Spleen (tissue), 11 donors: ENCODE results near the gene GRAMD1C. TPM values are rescaled to one million over a fixed set of nuclear protein-coding genes. Genes with fewer than 3 reads are reported as not detected.

ENCODE experiments used
- DNase-seq: peaks from one replicate; pipeline ENCODE4 v3.0.0-alpha.2; 2020
- H3K27ac ChIP-seq, 8 donors: fragments of 200-600 bp; sonication (generic) in 7 of 8; 1 replicate in 4 of 8; 2 replicates in 4 of 8; pipeline versions ENCODE4 v1.5.0 to v1.8.0; 2016 to 2021; ENCODE audit warnings: inconsistent platforms in 4 of 8, mild to moderate bottlenecking in 4 of 8, moderate library complexity in 1 of 8
- H3K27me3 ChIP-seq, 7 donors: fragments of 200-600 bp; sonication (generic) in 6 of 7; replicated peaks in 1 of 7; 1 replicate in 4 of 7; 2 replicates in 3 of 7; pipeline versions ENCODE4 v1.5.0 to v1.8.0; 2016 to 2021; ENCODE audit warnings: inconsistent platforms in 3 of 7, mild to moderate bottlenecking in 1 of 7
- H3K36me3 ChIP-seq, 6 donors: fragments of 200-600 bp; sonication (generic) in 5 of 6; 1 replicate in 4 of 6; 2 replicates in 2 of 6; pipeline versions ENCODE4 v1.5.0 to v1.8.0; 2016 to 2021; ENCODE audit warnings: inconsistent platforms in 2 of 6
- H3K4me1 ChIP-seq, 6 donors: fragments of 200-600 bp; sonication (generic) in 5 of 6; 1 replicate in 3 of 6; 2 replicates in 3 of 6; pipeline versions ENCODE4 v1.5.0 to v1.8.0; 2016 to 2021; ENCODE audit warnings: inconsistent platforms in 3 of 6
- H3K4me3 ChIP-seq, 8 donors: fragments of 200-600 bp; sonication (generic) in 7 of 8; 1 replicate in 4 of 8; 2 replicates in 4 of 8; pipeline versions ENCODE4 v1.5.0 to v1.8.0; 2016 to 2021; ENCODE audit warnings: inconsistent platforms in 4 of 8, mild to moderate bottlenecking in 4 of 8, moderate library complexity in 2 of 8
- H3K9me3 ChIP-seq, 8 donors: fragments of 200-600 bp; sonication (generic) in 7 of 8; 1 replicate in 4 of 8; 2 replicates in 4 of 8; pipeline versions ENCODE4 v1.5.0 to v1.8.0; 2016 to 2021; ENCODE audit warnings: inconsistent platforms in 4 of 8
- POLR2A ChIP-seq, 3 donors: fragments of 450-650 bp; IDR thresholded peaks; one replicate each; pipeline ENCODE4 v1.5.1; 2017; ENCODE audit warnings: antibody characterized with exemption in 3 of 3, mild to moderate bottlenecking in 1 of 3
- POLR2AphosphoS5 ChIP-seq, 3 donors: sonication (generic); formaldehyde crosslinking; IDR thresholded peaks; one replicate each; pipeline ENCODE4 v1.5.1; 2017; ENCODE audit warnings: antibody characterized with exemption in 3 of 3
- WGBS, 5 donors: extraction: QIAGEN DNeasy Blood & Tissue Kit in 3 of 5; methylation state at CpG; one replicate each; pipeline versions ENCODE4 v1.1.5 to v1.1.7; 2013 to 2018; 5-methylcytosine and 5-hydroxymethylcytosine counted together
- intact Hi-C: fragments of 100-400 bp; cut with DNase I; formaldehyde crosslinking; loops from one replicate; pipeline ENCODE4 v1.15.0; 2023; ENCODE audit warnings: low total_unique reads
- polyA plus RNA-seq, 3 donors: library from polyadenylated mRNA; stranded (reverse); fragments of 200-250 nt; gene quantifications; one replicate each; pipeline ENCODE4 v1.2.1, GENCODE V29; 2013
- total RNA-seq, 7 donors: library from RNA; depleted of rRNA in 3 of 7; stranded (reverse); fragments of >200 nt in 3 of 7; fragmentation: NEBNext Ultra II Directional in 4 of 7; extraction: Animal tissue kit (Norgen Biotek cat#: 25700) in 4 of 7; gene quantifications; one replicate each; pipeline versions ENCODE4 v1.1.0 to v1.2.1, GENCODE V29; 2016 to 2021
- TF ChIP-seq, protein P1 (sequence below), 11 experiments: fragments of 200-600 bp in 7 of 11; fragments of 450-650 bp in 4 of 11; sonication (generic) in 4 of 11; IDR thresholded peaks in 8 of 11; conservative IDR thresholded peaks in 3 of 11; 1 replicate in 7 of 11; 2 replicates in 4 of 11; pipeline versions ENCODE4 v1.4.0 to v1.8.0; 2016 to 2021; ENCODE audit warnings: antibody characterized with exemption in 11 of 11, inconsistent platforms in 4 of 11, mild to moderate bottlenecking in 1 of 11
- donor health status: healthy with polysubstance abuse.
- donor health status: DM: no; HTN: no; CAD: no; lungs with moderate emphysema.
- donor health status: DM: no; HTN: no; CAD: no.
- donor health status: Bipolar disorder and iron deficiency.
- donor health status: healthy.
- donor health status: DM: no; HTN: no; CAD: no.
- donor health status: DM: yes; HTN: yes; CAD: no.

The GRAMD1C gene
- total and polyA plus RNA-seq, 10 donors: 2.6 to 14.2 (median 4.4) TPM

- intact Hi-C loops: no loop called here
- whole genome bisulfite sequencing, 5 donors: 96 to 100% (median 97%) methylated on average over 4 of the region's 4 CpGs
- Histone ChIP-seq H3K4me1 (no peaks in the 10 kb centered on the region), H3K27ac (no peak overlapping the region), H3K9me3 (no peaks in the 10 kb centered on the region), H3K4me3 (no peak overlapping the region), H3K27me3 (no peaks in the 10 kb centered on the region), H3K36me3 (no peaks in the 10 kb centered on the region)
- TF ChIP-seq POLR2A (IDR thresholded peaks at IDR 0.05): no peak
- TF ChIP-seq, protein P1, sequence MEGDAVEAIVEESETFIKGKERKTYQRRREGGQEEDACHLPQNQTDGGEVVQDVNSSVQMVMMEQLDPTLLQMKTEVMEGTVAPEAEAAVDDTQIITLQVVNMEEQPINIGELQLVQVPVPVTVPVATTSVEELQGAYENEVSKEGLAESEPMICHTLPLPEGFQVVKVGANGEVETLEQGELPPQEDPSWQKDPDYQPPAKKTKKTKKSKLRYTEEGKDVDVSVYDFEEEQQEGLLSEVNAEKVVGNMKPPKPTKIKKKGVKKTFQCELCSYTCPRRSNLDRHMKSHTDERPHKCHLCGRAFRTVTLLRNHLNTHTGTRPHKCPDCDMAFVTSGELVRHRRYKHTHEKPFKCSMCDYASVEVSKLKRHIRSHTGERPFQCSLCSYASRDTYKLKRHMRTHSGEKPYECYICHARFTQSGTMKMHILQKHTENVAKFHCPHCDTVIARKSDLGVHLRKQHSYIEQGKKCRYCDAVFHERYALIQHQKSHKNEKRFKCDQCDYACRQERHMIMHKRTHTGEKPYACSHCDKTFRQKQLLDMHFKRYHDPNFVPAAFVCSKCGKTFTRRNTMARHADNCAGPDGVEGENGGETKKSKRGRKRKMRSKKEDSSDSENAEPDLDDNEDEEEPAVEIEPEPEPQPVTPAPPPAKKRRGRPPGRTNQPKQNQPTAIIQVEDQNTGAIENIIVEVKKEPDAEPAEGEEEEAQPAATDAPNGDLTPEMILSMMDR (IDR thresholded peaks at IDR 0.05 in 8 of 11, conservative IDR thresholded peaks at IDR 0.05 in 3 of 11): no peak
- no peak for TF ChIP-seq POLR2AphosphoS5 (IDR thresholded peaks at IDR 0.05)
- no peak for DNase-seq
Measured at GRCh38 chr3:113873814-113874526, 35.4 kb downstream of the GRAMD1C start.

DNA sequence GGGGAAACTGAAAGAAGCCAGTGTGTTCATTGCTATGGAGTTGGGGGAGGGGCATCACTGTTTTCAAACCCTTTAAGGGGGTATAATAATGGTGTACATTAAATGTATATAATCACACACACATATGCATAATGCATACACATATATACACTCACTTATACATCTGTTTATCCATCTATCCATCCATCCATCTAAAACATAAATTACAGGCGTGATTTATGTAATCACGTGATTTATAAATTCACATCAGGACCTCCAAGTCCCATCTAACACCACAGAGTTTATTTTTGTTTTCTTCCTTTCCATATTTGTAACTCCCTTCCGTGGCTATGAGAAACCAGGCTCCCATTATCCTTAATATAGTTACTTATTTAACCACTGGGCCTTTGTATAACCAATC, 39.8 kb downstream of the GRAMD1C start:
- Histone ChIP-seq H3K4me1 (no peaks in the 10 kb centered on the region), H3K9me3 (no peaks in the 10 kb centered on the region), H3K27me3 (no peaks in the 10 kb centered on the region), H3K27ac (no peak overlapping the region), H3K4me3 (no peak overlapping the region), H3K36me3 (peaks cover 0 to 4% (median 0%) of the 10 kb centered on the region in 6 donors)
- no peak for DNase-seq
- TF ChIP-seq, protein P1 (IDR thresholded peaks at IDR 0.05 in 8 of 11, conservative IDR thresholded peaks at IDR 0.05 in 3 of 11): no peak
- TF ChIP-seq POLR2A (IDR thresholded peaks at IDR 0.05): no peak
- no peak for TF ChIP-seq POLR2AphosphoS5 (IDR thresholded peaks at IDR 0.05)
- intact Hi-C loops: no loop called here
- WGBS, 5 donors: 84 to 97% (median 92%) methylated on average over 3 of the region's 3 CpGs

GRCh38 chr3:113885050-113885449, 46.5 kb downstream of the GRAMD1C start:
- Histone ChIP-seq H3K27me3 (no peaks in the 10 kb centered on the region), H3K36me3 (peaks cover 0 to 10% (median 0%) of the 10 kb centered on the region in 6 donors), H3K9me3 (peaks cover 0 to 13% (median 3%) of the 10 kb centered on the region in 8 donors), H3K4me1 (no peaks in the 10 kb centered on the region), H3K4me3 (no peak overlapping the region), H3K27ac (no peak overlapping the region)
- DNase-seq: no peak
- 96 to 99% (median 96%) methylated on average over 27 to 30 of the region's 30 CpGs for WGBS, 5 donors
- TF ChIP-seq, protein P1 (IDR thresholded peaks at IDR 0.05 in 8 of 11, conservative IDR thresholded peaks at IDR 0.05 in 3 of 11): no peak
- no peak for TF ChIP-seq POLR2AphosphoS5 (IDR thresholded peaks at IDR 0.05)
- TF ChIP-seq POLR2A (IDR thresholded peaks at IDR 0.05): no peak
- intact Hi-C loops: no loop called here

- intact Hi-C loops: no loop called here
- 69 to 96% (median 88%) methylated on average over 5 to 8 of the region's 8 CpGs for WGBS, 5 donors
- no peaks in the 10 kb centered on the region for H3K27me3 ChIP-seq
Measured at GRCh38 chr3:113890256-113890900, 51.8 kb downstream of the GRAMD1C start.

More at GRCh38 chr3:113890256-113890900, 51.8 kb downstream of the GRAMD1C start:
- no peaks in the 10 kb centered on the region for H3K36me3 ChIP-seq
- no peaks in the 10 kb centered on the region for H3K4me1 ChIP-seq
- H3K4me3 ChIP-seq: no peak overlapping the region
- TF ChIP-seq POLR2AphosphoS5 (IDR thresholded peaks at IDR 0.05): no peak
- H3K9me3 ChIP-seq: no peaks in the 10 kb centered on the region
- no peak overlapping the region for H3K27ac ChIP-seq
- no peak for DNase-seq
